Stimulated activated naive CD8-positive, alpha-beta T cell treated with anti-CD3 and anti-CD28 coated beads, Interleukin-15, amount 100 ng/mL, for 72 hours (primary cell): ENCODE measurements around the gene MUS81.
A peak's percentile ranks its signal among the peaks of the same experiment; 100 is the strongest.
"Not testable (repeated sequence)": the region's sequence is repeated elsewhere in the genome, so short reads cannot be mapped to it uniquely, and the experiment has no call there.

Experiments used
- ATAC-seq: fragments of 150-1000 bp; cut with Tn5 transposase; 2 replicates; pipeline ENCODE4 v1.10.0; 2021; ENCODE audit warnings: mild to moderate bottlenecking, moderate library complexity
- DNase-seq, 2 donors: peaks; one replicate each; pipeline ENCODE4 v3.0.0; 2021 to 2022
- H3K27ac Mint-ChIP-seq, 2 donors: one replicate each; pipeline ENCODE4 v1.8.0; 2022; ENCODE audit warnings: mild to moderate bottlenecking in 2 of 2, mixed read lengths in 2 of 2, moderate library complexity in 2 of 2
- H3K27me3 Mint-ChIP-seq: one replicate; pipeline ENCODE4 v1.8.0; 2022; ENCODE audit warnings: mixed read lengths
- H3K4me1 Mint-ChIP-seq: one replicate; pipeline ENCODE4 v1.8.0; 2022; ENCODE audit warnings: mild to moderate bottlenecking, mixed read lengths
- H3K4me3 Mint-ChIP-seq, 2 donors: one replicate each; pipeline ENCODE4 v1.8.0; 2022; ENCODE audit warnings: mild to moderate bottlenecking in 2 of 2, mixed read lengths in 2 of 2, moderate library complexity in 1 of 2
- H3K9me3 Mint-ChIP-seq, 2 donors: one replicate each; pipeline ENCODE4 v1.8.0; 2022; ENCODE audit warnings: mixed read lengths in 2 of 2

The MUS81 gene

DNA sequence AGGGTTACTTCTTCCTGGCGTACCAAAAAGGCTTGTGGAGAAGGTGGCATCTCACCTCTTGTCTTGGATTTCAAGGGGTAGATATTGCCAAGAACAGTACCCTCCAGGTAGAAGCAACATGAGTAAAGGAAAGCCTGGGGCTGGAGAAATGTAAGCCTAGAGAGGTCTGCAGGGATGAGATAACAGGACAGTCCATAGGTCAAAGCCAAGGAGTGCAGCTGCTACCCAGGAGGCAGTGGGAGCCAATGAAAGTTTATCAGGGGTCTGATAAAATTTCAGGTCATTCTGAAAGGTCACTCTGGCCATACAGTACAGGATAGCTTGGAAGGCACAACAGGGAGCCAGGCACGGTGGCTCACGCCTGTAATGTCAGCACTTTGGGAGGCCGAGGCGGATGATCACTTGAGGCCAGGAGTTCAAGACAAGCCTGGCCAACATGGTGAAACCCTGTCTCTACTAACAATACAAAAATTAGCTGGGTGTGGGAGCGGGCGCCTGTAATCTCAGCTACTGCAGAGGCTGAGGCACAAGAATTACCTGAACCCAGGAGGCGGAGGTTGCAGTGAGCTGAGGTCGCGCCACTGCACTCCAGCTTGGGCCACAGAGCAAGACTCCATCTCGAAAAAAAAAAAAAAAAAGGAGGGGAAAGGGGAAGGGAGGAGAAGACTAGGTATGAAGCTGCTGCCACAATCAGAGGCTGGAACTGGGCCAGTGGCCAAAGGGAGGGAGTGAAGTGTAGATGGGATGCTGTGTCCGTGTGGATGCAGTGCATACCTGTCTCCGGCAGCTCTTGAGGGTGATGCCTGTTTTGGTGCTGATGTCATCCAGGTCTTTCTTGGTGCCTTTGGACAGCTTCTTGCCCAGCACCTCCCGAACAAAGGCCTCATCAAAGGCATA is 26.8 kb downstream of the MUS81 start:
- Mint-ChIP-seq H3K9me3 (no peaks in the 10 kb centered on the region), H3K4me1 (peaks cover 67% of the 10 kb centered on the region), H3K4me3 (peak overlapping the region; percentile 89 to 98), H3K27me3 (no peaks in the 10 kb centered on the region), H3K27ac (peak overlapping the region; percentile 12 to 91)
- no peak for DNase-seq
- ATAC-seq, result no peak

GRCh38 chr11:65887723-65888162 is 27.5 kb downstream of the MUS81 start:
- no peak for DNase-seq
- Mint-ChIP-seq H3K4me3 (peak overlapping the region; percentile 89 to 98), H3K9me3 (no peaks in the 10 kb centered on the region), H3K27ac (peak overlapping the region; percentile 93 to 99), H3K4me1 (peaks cover 67% of the 10 kb centered on the region), H3K27me3 (no peaks in the 10 kb centered on the region)
- no peak for ATAC-seq

DNA sequence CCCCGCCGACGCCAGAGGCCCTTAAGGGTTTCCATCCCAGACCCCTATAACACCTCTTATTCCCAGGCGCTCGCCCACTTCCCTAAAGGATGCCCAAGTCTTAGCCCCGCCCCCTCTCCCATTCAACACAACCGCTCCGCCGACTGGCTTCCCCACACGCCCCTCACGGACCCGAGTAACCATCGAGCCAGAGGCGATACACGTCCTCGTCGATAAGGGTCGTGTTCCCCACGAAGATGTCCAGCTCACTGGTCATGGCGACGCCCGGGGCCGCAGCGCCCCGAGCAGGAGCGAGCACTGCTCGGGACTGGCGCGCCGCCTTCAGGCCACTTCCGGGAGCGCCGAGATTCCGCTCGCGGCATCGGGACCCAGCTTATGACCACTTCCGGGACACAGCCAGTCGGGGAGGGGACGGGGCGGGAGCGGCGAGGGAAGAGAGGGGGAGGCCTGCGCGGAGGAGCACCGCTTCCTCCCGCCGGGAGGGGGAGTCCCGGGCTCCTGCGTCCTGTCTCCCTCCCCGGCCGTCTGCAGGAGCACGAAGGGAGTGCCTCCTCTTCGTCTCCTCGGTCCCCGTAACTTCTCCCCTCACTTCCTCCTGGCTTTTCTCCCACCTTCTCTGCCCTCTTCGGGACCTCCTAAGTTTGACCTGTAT is 28.1 kb downstream of the MUS81 start, which contains the start of gene FIBP:
TSS of gene FIBP (minus strand) at position 309 of the 652 bp plus-strand sequence. CDS start at position 256, 53 bp downstream.
- Mint-ChIP-seq H3K9me3 (no peaks in the 10 kb centered on the region), H3K27me3 (no peaks in the 10 kb centered on the region), H3K4me3 (peak within 1 kb of the TSS; percentile 89 to 98), H3K4me1 (peaks cover 72% of the 10 kb centered on the region), H3K27ac (peak within 1 kb of the TSS; percentile 94 to 99)
- DNase-seq, result peak; percentile 91 to 94
- ATAC-seq, result peak; percentile 73

GRCh38 chr11:65890324-65891218 is 30.3 kb downstream of the MUS81 start, which contains the start of gene CCDC85B:
Gene CCDC85B (plus strand): TSS chr11:65890673. CDS start chr11:65890784, 111 bp downstream.
- Mint-ChIP-seq H3K27me3 (no peaks in the 10 kb centered on the region), H3K4me3 (peak within 1 kb of the TSS; percentile 89 to 98), H3K9me3 (no peaks in the 10 kb centered on the region), H3K4me1 (peaks cover 70% of the 10 kb centered on the region), H3K27ac (peak within 1 kb of the TSS; percentile 94 to 95)
- ATAC-seq, result peak; percentile 71
- DNase-seq, result peak; percentile 98

GRCh38 chr11:65891219-65892136 is 31.2 kb downstream of the MUS81 start:
- Mint-ChIP-seq H3K27me3 (no peaks in the 10 kb centered on the region), H3K9me3 (no peaks in the 10 kb centered on the region), H3K27ac (peak overlapping the region; percentile 64 to 68), H3K4me3 (peak overlapping the region; percentile 89 to 98), H3K4me1 (peaks cover 72% of the 10 kb centered on the region)
- ATAC-seq, result peak; percentile 10
- peak; percentile 36 to 61 for DNase-seq

GRCh38 chr11:65892137-65892540 is 31.9 kb downstream of the MUS81 start:
- H3K4me1 Mint-ChIP-seq, result peaks cover 72% of the 10 kb centered on the region
- peak; percentile 46 to 62 for DNase-seq
- not testable (repeated sequence) for H3K27me3 Mint-ChIP-seq, H3K9me3 Mint-ChIP-seq
- H3K4me3 Mint-ChIP-seq, result peak overlapping the region; percentile 89 to 98
- H3K27ac Mint-ChIP-seq, result peak overlapping the region; percentile 64 to 68
- peak; percentile 22 for ATAC-seq

- Mint-ChIP-seq H3K27ac (peak overlapping the region; percentile 34 to 90), H3K9me3 (no peaks in the 10 kb centered on the region), H3K27me3 (no peaks in the 10 kb centered on the region), H3K4me3 (peak overlapping the region; percentile 89 to 98), H3K4me1 (peaks cover 73% of the 10 kb centered on the region)
- no peak for ATAC-seq
- DNase-seq, result no peak
These were observed 32.6 kb downstream of the MUS81 start for GRCh38 chr11:65892661-65893317.

- peaks cover 81% of the 10 kb centered on the region for H3K4me1 Mint-ChIP-seq
- no peaks in the 10 kb centered on the region for H3K9me3 Mint-ChIP-seq
- DNase-seq (no peak), ATAC-seq (no peak)
- peak overlapping the region; percentile 49 to 78 for H3K27ac Mint-ChIP-seq
- H3K27me3 Mint-ChIP-seq, result no peaks in the 10 kb centered on the region
- peak overlapping the region; percentile 89 to 98 for H3K4me3 Mint-ChIP-seq
These were observed 33.9 kb downstream of the MUS81 start for GRCh38 chr11:65894034-65894591.

- H3K4me1 Mint-ChIP-seq, result peaks cover 69% of the 10 kb centered on the region
- H3K27ac Mint-ChIP-seq, result peak overlapping the region in 1 of 2 donors; percentile 68
- no peaks in the 10 kb centered on the region for H3K9me3 Mint-ChIP-seq
- peak overlapping the region; percentile 49 to 68 for H3K4me3 Mint-ChIP-seq
- DNase-seq (no peak), ATAC-seq (no peak)
- H3K27me3 Mint-ChIP-seq, result no peaks in the 10 kb centered on the region
These were observed 35.3 kb downstream of the MUS81 start for GRCh38 chr11:65895482-65895981.

DNA sequence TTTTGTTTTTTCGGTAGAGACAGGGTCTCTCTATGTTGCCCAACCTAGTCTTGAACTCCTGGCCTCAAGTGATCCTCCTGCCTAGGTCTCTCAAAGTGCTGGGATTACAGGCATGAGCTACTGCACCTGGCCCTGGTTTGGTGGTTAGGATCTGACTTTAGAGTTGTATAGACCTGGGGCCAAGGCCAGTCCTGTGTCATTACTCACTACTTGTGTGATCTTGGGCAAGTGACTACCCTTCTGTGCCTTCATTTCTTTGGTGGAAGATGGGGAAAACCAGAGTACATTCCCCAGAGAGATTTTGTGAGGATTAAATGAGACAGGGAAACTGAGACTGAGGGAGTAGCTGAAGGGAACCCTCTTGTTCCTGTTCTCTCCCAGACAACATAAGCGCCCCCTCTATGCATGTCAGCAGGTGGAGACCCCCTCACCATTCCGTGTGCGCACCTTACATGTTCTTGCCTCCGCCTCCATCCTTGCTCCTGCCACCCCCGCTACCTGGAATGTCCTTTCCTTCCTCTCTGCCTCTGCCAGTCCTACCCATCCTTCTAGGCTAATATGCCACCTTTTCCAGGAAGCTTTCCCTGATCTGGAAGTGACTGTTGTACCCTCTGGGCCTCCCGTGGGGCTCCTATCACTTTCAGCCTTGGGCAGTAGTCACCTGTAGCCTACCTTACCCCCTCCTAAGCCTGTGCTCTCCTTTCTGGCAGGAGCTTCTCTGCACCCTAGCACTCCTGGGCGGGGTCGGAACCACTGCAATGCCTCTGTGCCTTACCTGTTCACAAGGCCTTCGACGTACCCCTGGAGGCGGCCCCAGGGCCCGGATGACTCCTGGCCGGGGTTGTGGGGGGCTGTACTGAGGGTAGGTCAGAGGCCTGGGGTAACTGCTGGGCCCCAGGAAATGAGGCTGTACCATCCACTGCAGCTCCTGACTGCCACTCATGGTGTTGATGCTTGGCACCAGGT is 36.1 kb downstream of the MUS81 start:
- Mint-ChIP-seq H3K27me3 (no peaks in the 10 kb centered on the region), H3K4me1 (peaks cover 73% of the 10 kb centered on the region), H3K4me3 (peak overlapping the region; percentile 12 to 19), H3K9me3 (no peaks in the 10 kb centered on the region), H3K27ac (peak overlapping the region; percentile 72 to 95)
- no peak for ATAC-seq
- no peak for DNase-seq

- no peaks in the 10 kb centered on the region for H3K9me3 Mint-ChIP-seq
- peak overlapping the region; percentile 15 to 50 for H3K4me3 Mint-ChIP-seq
- no peak overlapping the region for H3K27ac Mint-ChIP-seq
- peaks cover 79% of the 10 kb centered on the region for H3K4me1 Mint-ChIP-seq
- DNase-seq (no peak), ATAC-seq (no peak)
- H3K27me3 Mint-ChIP-seq, result no peaks in the 10 kb centered on the region
These were observed 36.8 kb downstream of the MUS81 start for GRCh38 chr11:65897020-65897471.

- peak overlapping the region; percentile 93 to 97 for H3K4me3 Mint-ChIP-seq
- no peak for ATAC-seq
- H3K27me3 Mint-ChIP-seq, result peaks cover 14% of the 10 kb centered on the region
- H3K27ac Mint-ChIP-seq, result peak overlapping the region; percentile 95 to 98
- no peak for DNase-seq
- H3K9me3 Mint-ChIP-seq, result no peaks in the 10 kb centered on the region
- peaks cover 65% of the 10 kb centered on the region for H3K4me1 Mint-ChIP-seq
These were observed 38.6 kb downstream of the MUS81 start for GRCh38 chr11:65898656-65899355.
